Parathyroid adenoma (tissue), 2 donors: ENCODE measurements around the gene SLC9B1.
"Not testable (repeated sequence)": the region's sequence is repeated elsewhere in the genome, so short reads cannot be mapped to it uniquely, and the experiment has no call there.

ENCODE experiments used
- H2AFZ ChIP-seq: fragments of 300-600 bp; sonication (generic); one replicate; pipeline ENCODE4 v1.7.0; 2017; ENCODE audit warnings: antibody characterized with exemption, mild to moderate bottlenecking
- H3K27ac ChIP-seq: fragments of 300-600 bp; sonication (generic); one replicate; pipeline ENCODE4 v1.7.0; 2017
- H3K27me3 ChIP-seq: fragments of 300-600 bp; sonication (generic); one replicate; pipeline ENCODE4 v1.7.0; 2017; ENCODE audit warnings: low read length; ENCODE audit not compliant: control insufficient read depth, insufficient read depth
- H3K36me3 ChIP-seq: fragments of 300-600 bp; sonication (generic); one replicate; pipeline ENCODE4 v1.7.0; 2017; ENCODE audit warnings: low read length; ENCODE audit not compliant: control insufficient read depth, insufficient read depth
- H3K4me1 ChIP-seq: fragments of 300-600 bp; sonication (generic); one replicate; pipeline ENCODE4 v1.7.0; 2017; ENCODE audit warnings: control low read depth
- H3K4me2 ChIP-seq: fragments of 300-600 bp; sonication (generic); one replicate; pipeline ENCODE4 v1.7.0; 2017; ENCODE audit warnings: low read length
- H3K4me3 ChIP-seq: fragments of 300-600 bp; sonication (generic); one replicate; pipeline ENCODE4 v1.7.0; 2017; ENCODE audit warnings: low read depth, low read length
- H3K79me2 ChIP-seq: fragments of 300-600 bp; sonication (generic); one replicate; pipeline ENCODE4 v1.7.0; 2017; ENCODE audit warnings: control low read depth
- H3K9ac ChIP-seq: fragments of 300-600 bp; sonication (generic); one replicate; pipeline ENCODE4 v1.7.0; 2017; ENCODE audit warnings: mild to moderate bottlenecking
- H3K9me3 ChIP-seq: fragments of 300-600 bp; sonication (generic); one replicate; pipeline ENCODE4 v1.7.0; 2017; ENCODE audit warnings: low read length; ENCODE audit not compliant: control insufficient read depth
- CTCF ChIP-seq: fragments of 300-600 bp; sonication (generic); IDR thresholded peaks from one replicate; pipeline ENCODE4 v1.7.0; 2017; ENCODE audit warnings: antibody characterized with exemption, mild to moderate bottlenecking
- donor health status: primary hyperparathyroidism.

The SLC9B1 gene

GRCh38 chr4:102918859-102919258 is 100.6 kb downstream of the SLC9B1 start:
- Histone ChIP-seq H3K27me3 (no peaks in the 10 kb centered on the region), H3K9ac (no peak overlapping the region), H3K9me3 (no peaks in the 10 kb centered on the region), H3K4me1 (no peaks in the 10 kb centered on the region), H2AFZ (no peak overlapping the region), H3K27ac (no peak overlapping the region), H3K79me2 (no peaks in the 10 kb centered on the region), H3K4me2 (no peak overlapping the region), H3K36me3 (no peaks in the 10 kb centered on the region), H3K4me3 (no peak overlapping the region)
- TF ChIP-seq CTCF: no peak

- H3K9me3 ChIP-seq: no peaks in the 10 kb centered on the region
- no peak overlapping the region for H3K9ac ChIP-seq
- no peak for TF ChIP-seq CTCF
- H3K79me2 ChIP-seq: no peaks in the 10 kb centered on the region
- no peaks in the 10 kb centered on the region for H3K4me1 ChIP-seq
- H3K4me2 ChIP-seq: no peak overlapping the region
- no peaks in the 10 kb centered on the region for H3K36me3 ChIP-seq
- H2AFZ ChIP-seq: no peak overlapping the region
- H3K27me3 ChIP-seq: no peaks in the 10 kb centered on the region
- H3K4me3 ChIP-seq: no peak overlapping the region
- no peak overlapping the region for H3K27ac ChIP-seq
These were observed 117.7 kb downstream of the SLC9B1 start for GRCh38 chr4:102901804-102902203.

DNA sequence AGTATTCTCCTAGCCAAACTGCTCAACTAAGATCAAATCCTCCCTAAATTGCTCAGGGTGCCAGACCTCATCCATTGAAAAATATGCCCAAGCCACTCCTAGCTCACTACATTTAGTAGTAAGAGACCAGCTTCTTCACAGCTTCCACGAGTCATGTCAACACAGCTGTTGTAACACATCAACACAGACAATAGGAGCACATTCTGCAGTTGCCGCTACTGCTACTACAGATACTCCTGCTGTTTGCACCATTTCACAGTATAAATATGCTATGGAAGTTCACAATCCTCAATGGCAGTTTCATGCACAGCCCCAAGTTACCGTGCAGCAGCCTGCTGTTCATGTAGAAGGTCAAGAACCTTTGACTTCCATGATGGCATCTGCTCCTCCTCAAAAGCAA is 121.9 kb downstream of the SLC9B1 start:
- not testable (repeated sequence) for H3K9me3 ChIP-seq, H3K4me2 ChIP-seq, H3K4me1 ChIP-seq, H3K36me3 ChIP-seq, H3K79me2 ChIP-seq, H3K27ac ChIP-seq, H3K27me3 ChIP-seq, H3K9ac ChIP-seq, H3K4me3 ChIP-seq, H2AFZ ChIP-seq

GRCh38 chr4:102896547-102896946 is 123.0 kb downstream of the SLC9B1 start:
- H3K27ac ChIP-seq, H3K4me3 ChIP-seq, H3K27me3 ChIP-seq, H3K79me2 ChIP-seq, H3K36me3 ChIP-seq, H3K4me1 ChIP-seq, H3K4me2 ChIP-seq, H3K9ac ChIP-seq, H3K9me3 ChIP-seq, H2AFZ ChIP-seq: not testable (repeated sequence)

DNA sequence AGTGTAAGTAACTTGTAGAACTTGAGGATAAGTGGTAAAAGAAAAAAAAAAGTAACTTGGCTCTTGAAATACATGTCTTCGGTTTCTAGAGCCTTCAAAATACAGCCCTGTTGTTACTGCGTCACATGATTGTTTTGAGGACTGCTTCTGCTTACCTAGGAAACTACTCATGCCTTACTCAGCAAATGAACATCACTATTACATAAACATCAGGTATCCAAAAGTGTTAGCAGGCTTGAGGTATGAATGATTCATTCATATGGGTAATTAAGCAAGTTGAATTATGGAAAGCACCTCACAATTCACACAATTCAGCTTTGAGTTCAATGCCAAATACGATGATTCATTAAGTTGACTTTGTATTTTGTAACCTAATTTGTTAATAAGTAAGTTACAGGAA is 129.6 kb downstream of the SLC9B1 start:
- H3K9me3 ChIP-seq, H3K4me2 ChIP-seq, H3K27ac ChIP-seq, H3K4me1 ChIP-seq, H3K36me3 ChIP-seq, H3K79me2 ChIP-seq, H3K27me3 ChIP-seq, H3K4me3 ChIP-seq, H3K9ac ChIP-seq: not testable (repeated sequence)
- peak overlapping the region; percentile 17 for H2AFZ ChIP-seq

- H3K9ac ChIP-seq, H3K4me3 ChIP-seq, H3K79me2 ChIP-seq, H3K27me3 ChIP-seq, H2AFZ ChIP-seq, H3K4me1 ChIP-seq, H3K36me3 ChIP-seq, H3K4me2 ChIP-seq, H3K9me3 ChIP-seq, H3K27ac ChIP-seq: not testable (repeated sequence)
These were observed 130.9 kb downstream of the SLC9B1 start for GRCh38 chr4:102888570-102888969.

GRCh38 chr4:102883278-102883677 is 136.2 kb downstream of the SLC9B1 start:
- Histone ChIP-seq H3K9ac (no peak overlapping the region), H3K27ac (no peak overlapping the region), H3K4me3 (no peak overlapping the region), H3K4me1 (no peaks in the 10 kb centered on the region), H3K4me2 (no peak overlapping the region), H3K36me3 (no peaks in the 10 kb centered on the region), H3K27me3 (no peaks in the 10 kb centered on the region), H3K9me3 (no peaks in the 10 kb centered on the region), H3K79me2 (no peaks in the 10 kb centered on the region), H2AFZ (no peak overlapping the region)
- TF ChIP-seq CTCF: no peak
